Endometrial microvascular endothelial cells (primary cell): Measurements from ENCODE around the gene HAUS7. TPM values are rescaled to one million over a fixed set of nuclear protein-coding genes. Genes with fewer than 3 reads are reported as not detected.

Experiments
- in situ Hi-C: cut with HindIII; loops from 2 replicates; pipeline ENCODE4 v1.10.0; 2017; ENCODE audit warnings: low sequenced_read_pairs, low pct_unique_long_range_greater_than_20kb; ENCODE audit errors: inconsistent ontology term
- total RNA-seq: library from RNA; depleted of rRNA; stranded (reverse); fragments of >200 nt; gene quantifications from one replicate; pipeline ENCODE4 v1.2.3, GENCODE V29; 2015; ENCODE audit errors: inconsistent ontology term

Gene HAUS7
- total RNA-seq, result 39.3 TPM

- in situ Hi-C loops, result no loop called here
Observed at GRCh38 chrX:153470411-153471363, at the start of gene HAUS7. Gene HAUS7, minus strand, starts transcription at chrX:153470576. Its CDS starts 19 bp downstream, at chrX:153470557.

GRCh38 chrX:153519569-153520286, 49.4 kb upstream of the HAUS7 start:
- in situ Hi-C loops, result no loop called here

GRCh38 chrX:153517946-153518834, 47.8 kb upstream of the HAUS7 start:
- in situ Hi-C loops, result no loop called here

- in situ Hi-C loops, result no loop called here
Observed at GRCh38 chrX:153517423-153517822, 47.0 kb upstream of the HAUS7 start, which contains the start of gene ATP2B3. Gene ATP2B3, plus strand, starts transcription at chrX:153517642. Its CDS starts 18,606 bp downstream, at chrX:153536248.

DNA sequence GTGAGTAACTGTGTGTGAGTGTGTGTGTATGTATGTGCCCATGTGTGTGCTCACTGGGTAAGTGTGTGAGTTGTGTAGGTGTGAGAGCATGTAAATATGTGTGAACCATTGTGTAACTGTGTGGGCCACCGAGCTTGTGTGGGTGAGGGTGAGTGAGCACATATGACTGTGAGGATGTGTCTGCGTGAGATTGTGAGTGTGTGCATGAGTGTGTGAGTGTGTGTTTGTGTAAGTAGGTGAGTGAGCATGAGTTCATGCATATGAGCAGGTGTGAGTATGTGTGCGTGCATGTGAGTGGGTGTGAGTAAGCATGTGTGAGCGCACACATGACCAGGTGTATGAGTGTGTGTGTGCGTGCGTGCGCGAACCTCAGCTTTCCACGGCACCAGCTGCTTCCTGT, 45.7 kb upstream of the HAUS7 start:
- in situ Hi-C loops, result no loop called here

DNA sequence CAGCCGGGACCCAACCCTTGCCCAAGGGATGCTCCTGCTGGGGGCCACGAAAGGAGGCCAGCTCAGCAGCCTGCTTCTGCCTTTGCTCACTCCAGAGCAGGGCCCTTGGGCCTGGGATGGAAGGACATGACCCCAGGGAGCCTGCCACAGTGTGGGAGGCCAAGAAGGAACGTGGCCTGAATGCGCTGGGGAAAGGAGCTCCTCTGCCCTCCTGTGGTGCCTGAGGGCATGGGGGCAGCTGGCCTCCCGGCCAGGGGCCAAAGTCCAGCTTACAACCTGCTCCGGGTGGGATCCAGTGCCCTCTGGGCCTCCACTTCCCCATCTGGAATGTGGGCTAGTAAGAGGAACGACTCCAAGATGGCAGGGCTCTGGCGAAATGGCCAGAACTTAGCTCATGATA, 45.1 kb upstream of the HAUS7 start:
- in situ Hi-C loops, result no loop called here

DNA sequence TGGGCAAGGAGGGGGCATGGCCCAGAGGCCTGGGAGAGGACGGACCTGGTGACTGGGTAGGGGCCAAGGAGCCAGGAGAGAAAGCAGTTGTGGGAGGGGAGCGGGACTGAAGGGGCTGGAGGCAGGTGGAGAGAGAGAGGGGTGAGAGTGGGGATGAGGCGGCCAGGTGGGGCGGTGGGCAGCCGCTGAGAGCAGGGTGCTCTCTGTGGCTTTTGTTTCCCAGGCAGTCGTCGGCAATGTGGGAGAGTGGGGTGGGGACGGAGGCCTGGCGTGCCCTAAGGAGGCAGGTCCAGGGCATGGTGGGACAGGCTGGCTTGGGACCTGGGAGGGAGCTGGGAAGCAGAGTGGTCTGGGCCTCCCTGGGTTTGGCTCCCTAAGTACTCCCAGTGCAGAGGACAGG, 43.9 kb upstream of the HAUS7 start:
- in situ Hi-C loops, result no loop called here

DNA sequence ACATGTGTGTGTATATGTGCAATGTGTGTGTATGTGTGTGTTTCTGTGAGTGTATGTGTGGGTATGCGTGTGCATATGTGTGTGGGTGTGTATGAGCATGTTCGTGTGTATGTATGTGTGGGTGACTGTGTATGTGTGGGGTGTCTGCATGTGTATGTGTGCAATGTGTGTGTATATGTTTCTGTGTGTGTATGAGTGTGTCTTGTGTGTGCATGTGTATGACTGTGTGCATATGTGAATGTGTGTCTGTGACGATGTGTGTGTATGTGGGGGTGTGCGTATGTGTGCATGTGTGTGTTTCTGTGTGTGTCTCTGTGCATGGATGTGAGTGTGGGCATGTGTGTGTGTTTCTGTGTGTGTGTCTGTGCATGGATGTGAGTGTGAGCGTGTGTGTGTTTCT, 42.9 kb upstream of the HAUS7 start:
- in situ Hi-C loops, result no loop called here

DNA sequence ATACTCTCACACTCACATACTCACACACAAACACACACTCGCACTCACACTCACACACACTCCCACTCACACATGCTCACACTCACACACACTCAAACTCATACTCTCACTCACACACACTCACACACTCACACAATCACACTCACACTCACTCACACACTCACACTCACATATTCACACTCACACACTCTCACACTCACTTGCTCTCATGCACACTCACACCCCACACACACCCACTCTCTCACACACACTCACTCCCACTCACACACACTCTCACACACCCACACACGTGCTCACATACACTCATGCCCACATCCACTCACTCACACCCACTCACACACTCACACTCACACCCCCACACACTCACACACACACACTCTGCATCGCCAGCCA, 42.1 kb upstream of the HAUS7 start:
- in situ Hi-C loops, result no loop called here

- in situ Hi-C loops, result no loop called here
Observed at GRCh38 chrX:153511784-153512500, 41.6 kb upstream of the HAUS7 start.

DNA sequence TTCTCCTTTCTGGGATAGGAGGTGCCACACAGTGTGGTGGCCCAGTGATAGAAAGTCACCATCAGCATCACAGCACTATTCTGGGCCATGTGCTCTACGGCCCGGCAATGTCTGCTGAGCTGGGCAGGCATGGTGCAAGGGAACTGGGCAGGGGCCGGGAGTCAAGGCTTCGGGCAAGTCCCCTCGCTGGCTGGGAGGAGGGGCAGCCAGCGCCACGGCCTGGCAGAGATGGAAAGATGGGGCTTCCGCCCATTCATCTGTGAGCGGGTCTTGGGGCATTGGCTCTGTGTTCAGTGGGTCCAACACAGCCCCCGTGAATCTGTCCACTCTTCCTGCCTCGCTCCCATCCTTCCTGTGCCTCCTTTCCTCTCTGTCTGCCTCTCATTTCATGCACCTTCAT, 40.0 kb upstream of the HAUS7 start:
- in situ Hi-C loops, result no loop called here

DNA sequence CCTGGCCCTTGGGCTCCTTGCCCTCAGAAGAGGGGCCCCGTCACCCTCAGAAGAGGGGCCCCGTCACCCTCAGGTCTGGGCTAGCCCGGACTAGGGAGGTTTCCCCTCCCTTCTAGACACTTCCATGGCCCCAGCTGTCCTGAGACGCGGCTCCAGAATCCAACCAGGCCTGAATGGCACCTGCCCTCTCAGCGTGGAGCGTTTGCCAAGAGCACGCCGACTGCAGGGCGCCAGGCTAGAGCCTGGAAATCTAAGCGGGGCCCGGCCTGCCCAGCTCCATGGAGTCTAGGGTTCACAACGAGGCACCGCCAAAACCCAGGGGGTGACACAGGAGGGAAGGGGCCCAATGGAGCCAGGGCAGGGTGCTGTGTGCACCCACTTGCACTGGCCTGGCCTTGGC, 39.2 kb upstream of the HAUS7 start:
- in situ Hi-C loops, result no loop called here

- in situ Hi-C loops, result no loop called here
Observed at GRCh38 chrX:153507484-153508178, 37.3 kb upstream of the HAUS7 start.

DNA sequence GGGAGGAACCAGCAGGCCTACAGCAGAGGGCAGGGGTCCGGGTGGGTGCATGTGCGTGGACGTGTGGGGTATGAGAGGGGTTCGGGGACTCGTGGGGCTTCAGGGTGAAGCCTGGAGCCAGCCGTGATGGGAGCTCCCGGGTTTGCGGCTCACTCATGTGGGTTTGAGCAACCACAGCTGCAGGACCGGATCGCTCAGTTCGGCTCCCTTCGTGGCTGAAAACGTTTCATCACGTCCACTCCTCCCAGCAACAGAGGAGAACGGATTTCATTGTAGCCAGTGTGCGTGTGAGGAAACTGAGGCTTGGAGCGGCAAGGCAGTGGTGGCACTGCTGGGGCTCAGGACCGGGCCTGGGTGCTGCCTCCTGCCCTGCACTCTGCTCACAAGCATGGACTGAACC, 35.0 kb upstream of the HAUS7 start:
- in situ Hi-C loops, result no loop called here

DNA sequence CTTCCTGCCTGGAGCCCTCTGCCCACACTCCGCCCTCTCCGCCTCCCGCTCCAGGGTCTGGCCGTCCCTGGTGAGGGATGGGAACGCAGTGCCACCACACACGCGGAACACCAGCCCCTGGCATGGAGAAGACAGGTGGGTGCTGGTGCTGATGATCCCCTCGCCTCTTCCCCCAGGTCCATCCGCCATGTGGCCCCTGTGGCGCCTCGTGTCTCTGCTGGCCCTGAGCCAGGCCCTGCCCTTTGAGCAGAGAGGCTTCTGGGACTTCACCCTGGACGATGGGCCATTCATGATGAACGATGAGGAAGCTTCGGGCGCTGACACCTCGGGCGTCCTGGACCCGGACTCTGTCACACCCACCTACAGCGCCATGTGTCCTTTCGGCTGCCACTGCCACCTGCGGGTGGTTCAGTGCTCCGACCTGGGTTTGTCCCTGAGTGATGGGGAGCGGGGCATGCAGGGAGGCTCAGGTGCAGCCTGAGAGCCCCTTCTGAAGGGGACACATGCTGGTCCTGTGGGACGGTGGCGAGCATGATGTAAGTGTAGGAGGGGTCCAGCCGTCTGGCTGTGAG, 34.2 kb upstream of the HAUS7 start:
- in situ Hi-C loops, result no loop called here

GRCh38 chrX:153502796-153503195, 32.4 kb upstream of the HAUS7 start:
- in situ Hi-C loops, result no loop called here

DNA sequence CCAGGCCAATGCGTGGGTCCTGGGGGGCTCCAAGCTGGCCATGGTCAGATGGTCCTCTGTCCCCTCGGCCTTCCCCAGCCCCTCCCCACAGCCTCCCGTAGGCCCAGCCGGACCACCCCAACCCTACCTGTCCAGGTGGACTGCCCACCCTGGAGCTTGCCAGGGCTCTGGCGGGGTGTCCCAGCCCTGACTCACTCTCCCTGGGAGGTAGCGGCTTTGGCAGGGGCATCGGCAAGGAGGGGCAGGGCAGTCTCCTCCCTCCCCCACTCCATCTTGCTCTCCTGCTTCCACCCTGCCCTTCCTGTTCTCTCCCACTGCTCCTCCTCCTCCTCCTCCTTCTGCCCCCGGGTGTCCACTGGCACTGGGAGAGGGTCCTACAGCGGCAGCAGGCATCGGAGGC, 31.8 kb upstream of the HAUS7 start:
- in situ Hi-C loops, result no loop called here

DNA sequence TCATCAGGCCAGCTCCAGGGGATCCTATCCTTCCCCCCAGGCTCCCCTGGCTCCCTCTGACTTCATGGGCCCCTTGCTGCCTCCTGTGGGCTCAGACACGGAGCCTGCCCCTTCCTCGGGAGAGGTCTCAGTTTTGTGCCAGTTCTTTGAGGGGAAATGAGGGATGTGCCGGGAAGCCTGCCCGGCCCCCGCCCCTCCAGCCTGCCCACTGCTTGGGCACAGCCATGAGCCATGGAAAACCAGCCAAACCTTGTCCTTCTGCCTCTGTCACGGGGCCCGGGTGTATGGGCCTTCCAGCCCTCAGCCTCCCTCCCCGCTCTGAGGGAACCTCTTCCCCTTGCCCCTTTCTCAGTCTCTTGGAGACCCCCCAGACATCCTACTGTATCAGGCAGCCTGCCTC, 31.2 kb upstream of the HAUS7 start:
- in situ Hi-C loops, result no loop called here
